ENCODE measurements around the gene EIF2B2.
A peak's percentile ranks its signal among the peaks of the same experiment; 100 is the strongest.
"Not testable (repeated sequence)": the region's sequence is repeated elsewhere in the genome, so short reads cannot be mapped to it uniquely, and the experiment has no call there.

Gene EIF2B2

DNA sequence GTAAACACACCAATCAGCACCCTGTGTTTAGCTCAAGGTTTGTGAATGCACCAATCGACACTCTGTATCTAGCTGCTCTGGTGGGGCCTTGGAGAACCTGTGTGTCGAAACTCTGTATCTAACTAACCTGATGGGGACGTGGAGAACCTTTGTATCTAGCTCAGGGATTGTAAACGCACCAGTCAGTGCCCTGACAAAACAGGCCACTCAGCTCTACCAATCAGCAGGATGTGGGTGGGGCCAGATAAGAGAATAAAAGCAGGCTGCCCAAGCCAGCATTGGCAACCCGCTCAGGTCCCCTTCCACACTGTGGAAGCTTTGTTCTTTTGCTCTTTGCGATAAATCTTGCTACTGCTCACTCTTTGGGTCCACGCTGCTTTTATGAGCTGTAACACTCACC is 6.9 kb upstream of the EIF2B2 start:
- not testable (repeated sequence) for DNase-seq

DNA sequence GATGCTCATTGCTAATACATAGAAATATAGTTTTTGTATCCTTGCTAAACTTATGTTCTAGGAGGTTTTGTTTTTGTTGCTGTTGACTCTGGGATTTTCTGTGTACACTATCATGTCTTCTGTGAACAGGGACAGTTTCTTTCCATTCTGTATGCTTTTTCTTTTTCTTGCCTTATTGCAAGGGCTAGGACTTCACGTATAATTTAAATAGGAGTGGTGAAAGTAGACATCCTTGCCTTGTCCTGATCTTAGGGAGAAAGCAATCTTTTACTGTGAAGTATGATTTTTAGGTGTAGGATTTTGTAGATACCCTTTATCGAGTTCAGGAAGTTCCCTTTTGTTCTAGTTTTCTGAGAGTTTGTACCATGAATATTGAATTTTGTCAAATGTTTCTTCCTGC is 1.5 kb upstream of the EIF2B2 start:
- DNase-seq = no peak

DNA sequence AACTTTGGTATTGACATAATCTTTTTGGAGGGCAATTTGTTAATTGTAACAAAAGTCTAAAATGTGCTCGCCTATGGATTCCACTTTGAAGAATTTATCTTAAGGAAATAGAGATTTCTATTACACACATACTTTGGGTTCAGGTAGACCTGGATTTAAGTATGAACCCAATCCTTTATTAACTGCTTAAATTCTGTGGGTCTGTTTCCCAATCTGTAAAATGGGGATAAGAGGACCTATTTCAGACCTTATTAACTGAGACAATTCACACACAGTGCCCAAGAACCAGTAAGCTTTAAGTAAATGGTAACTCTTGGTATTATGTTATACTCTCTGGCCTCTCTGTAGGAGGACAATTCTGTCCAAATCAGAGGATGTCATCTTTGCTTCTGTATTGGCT is 822 bp upstream of the EIF2B2 start:
- no peak for DNase-seq

GRCh38 chr14:75003250-75004027 is 718 bp downstream of the EIF2B2 start:
- peak; percentile 39 for DNase-seq

DNA sequence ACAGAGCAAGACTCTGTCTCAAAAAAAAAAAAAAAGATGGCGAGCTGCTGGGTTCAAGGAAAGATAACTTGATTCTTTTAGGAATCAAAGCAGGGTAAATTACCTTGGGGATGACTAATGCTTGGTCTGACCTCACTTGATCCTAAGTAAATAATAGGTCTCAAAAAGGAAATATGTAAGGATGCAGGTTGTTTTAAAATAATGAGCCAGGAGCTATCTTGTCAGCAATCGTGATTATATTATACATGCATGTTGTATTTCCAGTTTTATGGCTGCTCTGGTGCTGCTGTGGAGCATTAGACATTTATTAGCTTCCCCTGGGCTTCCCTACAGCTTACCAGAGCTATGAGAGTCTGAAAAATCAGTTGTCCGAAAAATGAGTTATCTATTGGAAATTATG is 2.6 kb downstream of the EIF2B2 start:
- peak; percentile 8 for DNase-seq

GRCh38 chr14:75009176-75009575 is 6.5 kb downstream of the EIF2B2 start:
- DNase-seq = no peak

- no peak for DNase-seq
These were observed 7.9 kb downstream of the EIF2B2 start for GRCh38 chr14:75010472-75011093.

GRCh38 chr14:75011356-75011994 is 8.8 kb downstream of the EIF2B2 start:
- DNase-seq = no peak

DNA sequence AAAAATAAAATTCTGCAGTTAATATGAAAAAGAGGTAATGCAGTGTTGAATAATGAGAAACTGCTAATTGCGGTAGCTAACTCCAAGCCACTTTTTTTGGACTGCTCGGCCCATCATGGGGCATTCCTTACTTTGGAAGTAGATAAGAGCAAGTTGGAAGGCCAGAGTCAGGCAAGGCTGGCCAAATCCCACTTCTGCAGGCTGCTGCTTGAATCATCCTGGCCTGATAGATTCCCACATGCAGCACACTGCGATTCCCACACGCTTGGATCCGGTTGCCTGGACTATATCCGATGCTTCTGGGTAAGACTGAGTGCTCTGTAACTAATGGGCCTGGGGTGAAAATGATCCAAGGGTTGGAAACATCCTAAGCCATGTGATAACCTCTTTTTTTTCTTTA is 10.6 kb downstream of the EIF2B2 start:
- DNase-seq = no peak

DNA sequence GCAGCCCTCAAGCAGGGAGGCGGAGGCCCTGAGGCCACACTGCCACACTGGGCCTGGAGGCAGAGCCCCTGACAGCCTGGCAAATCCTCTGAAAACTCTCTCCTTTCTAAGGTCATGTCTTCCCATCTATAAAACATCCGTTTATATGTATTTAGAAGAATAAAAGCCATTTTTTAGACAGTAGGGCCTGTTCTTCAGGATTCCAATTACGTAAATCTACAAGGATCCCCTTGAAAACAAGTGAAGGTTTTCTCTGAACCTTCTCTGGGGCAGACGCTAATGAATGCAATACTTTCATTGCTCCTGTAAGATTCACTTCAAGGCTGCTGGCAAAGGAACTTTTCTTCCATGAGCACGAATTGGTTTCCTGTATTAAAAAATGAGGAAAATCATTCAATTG is 12.8 kb downstream of the EIF2B2 start:
- no peak for DNase-seq

GRCh38 chr14:75016815-75017214 is 14.1 kb downstream of the EIF2B2 start:
- no peak for DNase-seq

- peak; percentile 21 for DNase-seq
These were observed 16.0 kb downstream of the EIF2B2 start for GRCh38 chr14:75018694-75019093.

DNA sequence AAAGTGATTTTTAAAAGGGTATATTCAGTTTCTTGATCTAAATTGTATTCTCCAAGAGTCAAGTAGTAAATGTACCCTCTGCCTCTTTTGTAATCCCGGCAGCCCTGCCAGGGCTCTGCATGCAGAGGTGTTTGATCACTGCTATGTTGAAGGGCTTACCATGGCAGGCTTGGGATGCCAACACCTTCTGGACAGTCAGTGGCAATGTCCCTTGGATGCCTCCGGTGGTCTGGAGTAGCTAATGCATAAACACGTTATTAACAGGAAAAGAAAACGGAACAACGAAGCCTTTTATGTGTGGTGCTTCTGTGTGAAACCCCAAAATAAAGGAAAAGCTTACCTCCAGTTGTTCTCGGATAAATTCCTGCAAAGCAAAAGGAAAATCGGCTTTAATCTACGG is 19.9 kb downstream of the EIF2B2 start:
- DNase-seq = peak; percentile 51

DNA sequence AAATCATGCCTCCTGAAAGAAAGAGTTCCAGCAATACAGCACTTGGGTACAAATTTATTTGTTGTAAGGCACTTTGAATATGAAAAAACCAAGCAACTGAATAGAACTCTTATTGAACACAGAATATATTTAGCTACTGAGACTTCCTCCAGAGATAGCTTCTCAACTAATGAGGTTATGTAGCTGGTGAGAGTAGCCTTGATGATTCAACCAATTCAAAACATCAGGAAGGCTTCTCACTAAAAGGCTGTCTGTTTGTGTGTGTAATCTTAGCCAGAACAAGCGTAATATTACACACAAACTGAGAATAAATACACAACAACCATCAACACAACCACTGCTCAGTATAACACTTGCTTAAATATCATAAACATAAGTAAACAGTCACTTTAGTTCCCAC is 20.4 kb downstream of the EIF2B2 start:
- no peak for DNase-seq

DNA sequence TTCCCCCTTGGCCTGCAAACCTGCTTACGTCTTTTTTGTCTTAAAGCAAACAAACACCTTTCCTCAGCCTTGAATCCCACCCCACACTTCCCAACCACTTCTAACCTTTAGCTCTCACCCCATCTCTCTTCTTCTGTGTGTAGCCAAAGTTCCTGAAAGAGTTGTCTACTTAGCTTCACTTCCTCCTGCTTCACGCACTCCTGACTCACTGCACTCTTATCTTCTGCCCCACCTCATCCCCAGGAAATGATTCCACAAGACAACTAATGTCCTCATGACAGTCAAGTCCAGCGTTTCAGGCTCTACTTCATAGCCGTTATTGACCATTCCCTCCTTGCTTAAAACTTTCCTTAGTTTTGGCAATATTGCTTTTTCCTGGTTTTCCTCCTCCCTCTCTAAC is 22.4 kb downstream of the EIF2B2 start:
- DNase-seq = no peak

DNA sequence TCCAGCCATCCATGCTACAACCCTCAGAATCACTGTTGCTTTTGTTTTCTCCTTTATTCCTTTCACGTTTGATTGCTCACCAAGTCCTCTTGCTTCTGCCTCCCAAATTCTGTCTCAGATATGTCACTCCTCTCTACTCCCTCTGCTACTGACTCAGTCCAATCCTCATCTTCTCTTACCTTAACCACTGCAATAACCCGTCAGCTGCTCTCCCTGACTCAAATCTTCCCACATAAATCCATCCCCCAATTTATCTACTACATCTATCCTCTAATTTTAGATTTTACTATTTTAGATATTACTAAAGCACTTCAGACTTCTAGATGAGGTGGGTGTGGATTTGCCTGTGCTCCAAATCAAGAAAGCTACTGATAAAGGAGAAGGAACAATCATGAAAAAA is 23.2 kb downstream of the EIF2B2 start:
- DNase-seq = no peak

DNA sequence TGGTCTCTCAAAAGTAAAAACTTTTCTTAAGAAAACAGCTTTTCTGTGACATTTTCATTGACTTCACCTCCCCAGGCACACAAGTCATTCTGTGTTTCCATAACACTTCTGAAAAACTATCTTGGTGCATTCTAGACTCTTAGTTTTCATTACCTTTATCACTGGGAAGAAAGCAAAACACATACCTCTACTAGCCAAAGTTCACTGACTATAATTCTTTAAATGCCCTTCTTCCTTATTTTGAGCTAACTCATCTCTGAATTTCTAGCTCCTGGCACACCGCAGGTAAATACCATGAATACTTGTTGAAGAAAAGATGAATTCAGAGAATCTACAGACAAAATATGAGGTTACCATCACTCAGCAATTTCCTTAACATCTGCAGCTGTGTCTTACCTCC is 27.4 kb downstream of the EIF2B2 start:
- no peak for DNase-seq

GRCh38 chr14:75032939-75033338 is 30.2 kb downstream of the EIF2B2 start:
- DNase-seq = no peak

GRCh38 chr14:75040507-75040906 is 37.8 kb downstream of the EIF2B2 start:
- DNase-seq = no peak

DNA sequence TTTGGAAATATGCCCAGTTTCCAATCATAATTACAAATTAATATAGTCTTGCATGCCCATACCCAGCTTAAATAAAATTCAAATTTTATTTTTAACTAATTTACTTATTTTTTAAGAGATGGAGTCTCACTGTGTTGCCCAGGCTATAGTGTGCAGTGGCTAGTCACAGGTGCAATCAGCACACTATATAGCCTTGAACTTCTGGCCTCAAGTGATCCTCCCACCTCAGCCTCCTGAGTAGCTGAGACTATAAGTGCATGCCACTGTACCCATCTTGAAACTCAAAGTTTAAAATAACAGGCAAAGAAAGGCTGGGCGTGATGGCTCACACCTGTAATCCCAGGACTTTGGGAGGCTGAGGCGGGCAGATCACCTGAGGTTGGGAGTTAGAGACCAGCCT is 38.2 kb downstream of the EIF2B2 start:
- no peak for DNase-seq

GRCh38 chr14:75041613-75042012 is 38.9 kb downstream of the EIF2B2 start:
- peak; percentile 27 for DNase-seq

- DNase-seq = no peak
These were observed 39.3 kb downstream of the EIF2B2 start for GRCh38 chr14:75042035-75042434.

DNA sequence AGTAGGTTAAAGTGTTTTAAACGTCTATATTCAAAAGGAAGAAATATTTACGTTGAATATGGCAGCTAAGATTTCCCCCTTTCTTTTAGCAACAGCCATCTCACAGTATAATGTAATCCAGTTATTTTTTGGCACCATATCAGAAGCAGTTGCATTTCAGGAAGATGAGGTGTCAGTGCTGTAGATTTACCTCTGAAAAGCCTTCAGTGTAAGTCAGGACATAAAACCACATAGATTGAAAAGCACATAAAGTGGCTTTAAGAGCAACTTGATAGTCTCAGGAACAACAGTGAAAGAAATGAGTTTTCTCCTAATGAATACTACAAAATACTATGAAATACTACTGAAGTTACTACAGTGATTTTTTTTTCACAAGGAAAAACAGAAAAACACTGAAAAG is 41.6 kb downstream of the EIF2B2 start:
- no peak for DNase-seq

DNA sequence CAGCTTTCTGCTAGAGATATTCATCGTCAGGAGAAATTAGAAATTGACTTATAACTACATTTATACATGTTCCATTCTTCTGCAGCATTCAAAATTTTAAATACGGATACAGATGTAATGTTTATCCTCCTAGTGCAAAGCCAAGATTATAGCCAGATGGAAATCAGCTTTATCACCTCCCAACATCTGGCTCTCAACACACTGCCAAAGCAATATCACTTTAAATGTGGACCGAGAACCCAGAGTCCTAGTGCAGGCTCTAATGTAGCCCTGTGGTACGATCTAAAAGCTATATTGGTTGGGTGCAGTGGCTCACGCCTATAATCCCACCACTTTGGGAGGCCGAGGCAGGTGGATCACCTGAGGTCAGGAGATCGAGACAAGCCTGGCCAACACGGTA is 42.0 kb downstream of the EIF2B2 start:
- no peak for DNase-seq
